GM10248 (cell line): ENCODE results near the gene C12orf76.

Source experiments
- CTCF ChIA-PET: fragments of 300-600 bp; sonication (Branson Sonifier 250); formaldehyde crosslinking; extraction: SDS; loops from one replicate; lab custom pipeline; 2021; ENCODE audit warnings: antibody characterized with exemption; lab: Yijun Ruan, JAX
- POLR2A ChIA-PET: fragments of 350-650 bp; sonication (Branson Sonifier 250); formaldehyde crosslinking; extraction: SDS; loops from one replicate; lab custom pipeline; 2020; ENCODE audit warnings: antibody characterized with exemption; lab: Yijun Ruan, JAX
- DNase-seq: peaks from one replicate; pipeline ENCODE4 v3.0.0; 2012; ENCODE audit errors: extremely low spot score
- CTCF ChIP-seq: IDR thresholded peaks from 2 replicates; pipeline ENCODE4 v1.5.1; 2012; ENCODE audit warnings: mild to moderate bottlenecking, low read depth; ENCODE audit errors: extremely low read depth, missing control alignments, control extremely low read depth

Gene C12orf76

GRCh38 chr12:110047297-110047940 lies 903 bp downstream of the C12orf76 start:
- ChIA-PET POLR2A (no interaction called here), CTCF (interaction anchor here (1.0 to 1.2 kb wide), 3 partner anchors 8 to 384 kb away, joined by 3 to 4 read pairs (median 3); no protein-coding TSS in a partner anchor)
- DNase-seq, result no peak
- no peak for TF ChIP-seq CTCF

- no peak for TF ChIP-seq CTCF
- ChIA-PET CTCF (interaction anchor here (0.6 to 1.0 kb wide), 3 partner anchors 9 to 22 kb away, joined by 3 to 4 read pairs (median 3); no protein-coding TSS in a partner anchor), POLR2A (no interaction called here)
- no peak for DNase-seq
Measured at GRCh38 chr12:110046451-110047187, 1.7 kb downstream of the C12orf76 start.

DNA sequence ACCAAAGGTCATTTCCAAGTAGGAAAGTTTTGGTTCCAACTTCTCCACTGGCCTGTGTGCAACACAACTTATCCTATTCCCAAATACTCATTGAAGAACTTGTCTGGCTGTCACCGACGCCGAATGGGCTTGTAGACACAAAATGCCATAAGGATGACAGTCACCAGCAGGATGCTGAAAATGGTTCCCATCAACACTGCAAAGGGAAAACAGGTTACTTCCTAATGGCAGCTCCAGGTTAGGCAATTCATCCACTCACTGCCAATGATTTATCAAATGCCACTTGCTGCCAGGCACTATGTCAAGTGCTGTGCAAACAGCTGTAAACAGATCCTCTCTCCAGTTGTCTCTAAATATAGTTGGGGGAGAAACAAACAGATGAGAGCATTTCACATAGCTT lies 6.1 kb downstream of the C12orf76 start:
- CTCF ChIA-PET, result interaction anchor here (0.9 to 3.4 kb wide), 5 partner anchors 9 to 33 kb away, joined by 4 to 12 read pairs (median 5); no protein-coding TSS in a partner anchor
- TF ChIP-seq CTCF, result no peak
- POLR2A ChIA-PET, result interaction anchor here (0.6 kb wide), 1 partner anchor 389 kb away, joined by 4 read pairs; no protein-coding TSS in a partner anchor
- no peak for DNase-seq

DNA sequence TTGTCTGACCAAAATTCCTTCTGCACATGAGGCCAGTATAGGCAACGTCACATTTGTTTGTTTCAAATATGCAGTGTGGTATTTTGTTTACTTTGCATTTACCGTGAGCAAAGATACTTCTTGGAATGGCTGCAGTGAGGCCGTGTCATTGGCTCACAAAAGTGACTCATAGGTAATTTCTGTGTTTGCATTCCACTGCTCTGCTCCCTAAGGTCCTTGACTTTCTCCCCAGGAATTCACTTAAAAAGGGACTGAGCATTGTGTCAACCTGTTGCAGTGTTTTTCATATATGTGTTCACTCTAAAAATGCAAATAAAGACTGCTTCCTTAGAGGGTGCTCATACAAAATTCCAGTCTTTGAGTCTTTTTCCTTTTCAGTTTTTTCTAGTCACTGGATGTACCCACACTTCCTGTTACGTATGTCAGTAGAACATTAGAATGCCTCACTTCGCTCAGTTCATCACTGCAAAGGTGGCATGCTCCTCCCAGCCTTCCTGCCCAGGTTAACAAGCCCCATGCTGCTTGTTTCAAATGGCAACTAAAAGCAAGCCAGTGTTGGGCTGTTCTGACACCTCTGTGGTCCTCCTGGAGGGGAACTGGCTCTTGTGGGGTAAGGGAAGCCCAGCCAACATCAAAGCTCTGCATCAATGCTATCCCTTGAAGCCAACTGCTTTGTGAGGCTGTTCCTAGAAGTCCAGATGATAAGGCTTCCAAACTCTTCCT lies 9.1 kb downstream of the C12orf76 start:
- ChIA-PET CTCF (interaction anchor here (2.3 to 3.4 kb wide), 2 partner anchors 10 to 15 kb away, joined by 6 to 12 read pairs; no protein-coding TSS in a partner anchor), POLR2A (interaction anchor here (0.6 kb wide), 1 partner anchor 16 kb away, joined by 3 read pairs; no protein-coding TSS in a partner anchor)
- no peak for DNase-seq
- TF ChIP-seq CTCF, result no peak

DNA sequence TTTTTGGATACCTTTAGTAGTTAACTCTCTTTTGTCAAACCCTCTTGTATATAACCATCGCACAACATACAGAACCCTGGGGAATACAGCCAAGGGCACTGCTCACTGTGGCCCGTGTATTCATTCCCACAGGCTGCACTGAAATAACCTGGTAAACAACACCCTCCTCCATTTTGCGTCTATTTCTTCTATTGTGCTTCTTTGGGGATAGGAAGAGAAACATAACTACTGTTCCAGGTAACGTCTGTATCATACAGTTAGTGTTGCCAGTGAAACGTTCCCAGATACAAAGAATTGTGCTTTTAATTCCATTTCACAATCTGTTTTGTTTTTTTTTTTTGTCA lies 9.6 kb downstream of the C12orf76 start:
- no peak for DNase-seq
- ChIA-PET CTCF (interaction anchor here (1.1 to 1.4 kb wide), 2 partner anchors 9 to 13 kb away, joined by 3 to 5 read pairs; no protein-coding TSS in a partner anchor), POLR2A (no interaction called here)
- no peak for TF ChIP-seq CTCF

GRCh38 chr12:110037315-110037714 lies 11.0 kb downstream of the C12orf76 start:
- POLR2A ChIA-PET, result interaction anchor here (0.6 kb wide), 1 partner anchor 310 kb away, joined by 3 read pairs; no protein-coding TSS in a partner anchor
- CTCF ChIA-PET, result interaction anchor here (1.0 to 1.4 kb wide), 5 partner anchors 8 to 62 kb away, joined by 3 to 6 read pairs (median 3); no protein-coding TSS in a partner anchor
- TF ChIP-seq CTCF, result no peak
- no peak for DNase-seq
